PC-9 (cell line): ENCODE measurements around the gene DIPK1B. TPM values are rescaled to one million over a fixed set of nuclear protein-coding genes. Genes with fewer than 3 reads are reported as not detected.

ENCODE experiments used
- BruUV-seq: library from RNA; stranded (reverse); fragments of 400-500 nt; replicated peaks from 2 replicates; lab custom pipeline; 2021; lab: Mats Ljungman, UMichigan
- CTCF ChIA-PET: fragments of 300-600 bp; sonication (Branson Sonifier 250); formaldehyde crosslinking; loops from one replicate; lab custom pipeline; 2022; ENCODE audit warnings: antibody characterized with exemption; lab: Charles Lee
- POLR2A ChIA-PET: fragments of 300-600 bp; sonication (Branson Sonifier 250); formaldehyde crosslinking; loops from one replicate; lab custom pipeline; 2022; ENCODE audit warnings: antibody characterized with exemption; ENCODE audit not compliant: unreplicated experiment; lab: Charles Lee
- DNase-seq, 2 experiments: peaks; one replicate each; pipeline versions ENCODE4 v3.0.0 to v3.0.0-alpha.2; 2015 to 2022; ENCODE audit warnings: mixed read lengths in 1 of 2
- H2AFZ ChIP-seq: fragments of 200-600 bp; sonication (generic); 2 replicates; pipeline ENCODE4 v1.8.1; 2017; ENCODE audit warnings: antibody characterized with exemption
- H3F3A ChIP-seq: fragments of 200-600 bp; sonication (generic); 2 replicates; pipeline ENCODE4 v1.8.1; 2017; ENCODE audit warnings: antibody characterized with exemption, mild to moderate bottlenecking, low read depth; ENCODE audit not compliant: insufficient read depth
- H3K27ac ChIP-seq: fragments of 200-600 bp; sonication (generic); 2 replicates; pipeline ENCODE4 v1.6.1; 2016; ENCODE audit warnings: mixed run types
- H3K27me3 ChIP-seq: fragments of 200-600 bp; sonication (generic); 2 replicates; pipeline ENCODE4 v1.6.1; 2016; ENCODE audit warnings: low read depth, mixed run types; ENCODE audit not compliant: insufficient read depth
- H3K36me3 ChIP-seq: fragments of 200-600 bp; sonication (generic); 2 replicates; pipeline ENCODE4 v1.6.1; 2016; ENCODE audit warnings: low read depth, mixed run types
- H3K4me1 ChIP-seq: fragments of 200-600 bp; sonication (generic); replicated peaks from 2 replicates; pipeline ENCODE4 v1.6.1; 2016; ENCODE audit warnings: mixed run types; ENCODE audit not compliant: insufficient read depth
- H3K4me2 ChIP-seq: fragments of 200-600 bp; sonication (generic); 2 replicates; pipeline ENCODE4 v1.6.1; 2017; ENCODE audit warnings: mixed run types
- H3K4me3 ChIP-seq: fragments of 200-600 bp; sonication (generic); 2 replicates; pipeline ENCODE4 v1.6.1; 2016; ENCODE audit warnings: mixed run types
- H3K79me2 ChIP-seq: fragments of 200-600 bp; sonication (generic); 2 replicates; pipeline ENCODE4 v1.6.1; 2017; ENCODE audit warnings: low read depth, mixed run types
- H3K9me2 ChIP-seq: fragments of 200-600 bp; sonication (generic); 2 replicates; pipeline ENCODE4 v1.8.1; 2017; ENCODE audit warnings: mild to moderate bottlenecking; ENCODE audit not compliant: insufficient read depth
- H3K9me3 ChIP-seq: fragments of 200-600 bp; sonication (generic); 2 replicates; pipeline ENCODE4 v1.8.1; 2016; ENCODE audit warnings: low read depth; ENCODE audit not compliant: insufficient read depth
- H4K20me1 ChIP-seq: fragments of 200-600 bp; sonication (generic); 2 replicates; pipeline ENCODE4 v1.8.1; 2017; ENCODE audit not compliant: insufficient read depth
- CTCF ChIP-seq: fragments of 200-600 bp; sonication (generic); conservative IDR thresholded peaks from 2 replicates; pipeline ENCODE4 v1.6.1; 2017; ENCODE audit warnings: mixed run types, antibody characterized with exemption, mild to moderate bottlenecking, moderate library complexity
- EZH2 ChIP-seq: fragments of 200-600 bp; sonication (generic); IDR thresholded peaks from 2 replicates; pipeline ENCODE4 v1.8.0; 2017; ENCODE audit warnings: antibody characterized with exemption, low read depth
- intact Hi-C: fragments of 100-400 bp; cut with micrococcal nuclease; formaldehyde crosslinking; loops from one replicate; pipeline ENCODE4 v1.10.0; 2022; ENCODE audit not compliant: unreplicated experiment
- total RNA-seq: library from RNA; stranded (reverse); gene quantifications from 2 replicates; pipeline ENCODE4 v1.2.3, GENCODE V29; 2021

Gene DIPK1B
- total RNA-seq, 1 experiment from 2014 or later, result 19.0 TPM

- H3K4me1 ChIP-seq, result no peaks in the 10 kb centered on the region
- BruUV-seq, result no TSS peak
- H3F3A ChIP-seq, result peaks cover 11% of the 10 kb centered on the region; the same call in 1 of the 2 replicates
- intact Hi-C loops, result loop anchor here (10.0 kb wide), 1 partner anchor 54 kb away; no protein-coding TSS in a partner anchor
- no peak for DNase-seq
- no peaks in the 10 kb centered on the region for H3K36me3 ChIP-seq
- H3K9me2 ChIP-seq, result no peaks in the 10 kb centered on the region
- H3K79me2 ChIP-seq, result no peaks in the 10 kb centered on the region
- H3K9me3 ChIP-seq, result no peaks in the 10 kb centered on the region
- H3K4me2 ChIP-seq, result no peak overlapping the region
- H3K4me3 ChIP-seq, result no peak overlapping the region
- H3K27ac ChIP-seq, result no peak overlapping the region
- TF ChIP-seq CTCF, result no peak
- TF ChIP-seq EZH2, result no peak
- no peaks in the 10 kb centered on the region; the same call in 1 of the 2 replicates for H4K20me1 ChIP-seq
- POLR2A ChIA-PET, result no interaction called here
- no peak overlapping the region for H2AFZ ChIP-seq
- CTCF ChIA-PET, result interaction anchor here (0.6 to 1.1 kb wide), 4 partner anchors 16 to 283 kb away, joined by 4 to 8 read pairs (median 6); no protein-coding TSS in a partner anchor
- H3K27me3 ChIP-seq, result no peaks in the 10 kb centered on the region
Measured at GRCh38 chr9:136671254-136671614, 41.1 kb upstream of the DIPK1B start.

GRCh38 chr9:136671646-136672430, 40.5 kb upstream of the DIPK1B start:
- ChIA-PET POLR2A (no interaction called here), CTCF (interaction anchor here (0.6 to 1.1 kb wide), 5 partner anchors 15 to 1261 kb away, joined by 3 to 8 read pairs (median 4); no protein-coding TSS in a partner anchor)
- H4K20me1 ChIP-seq, result no peaks in the 10 kb centered on the region; the same call in 1 of the 2 replicates

More at GRCh38 chr9:136671646-136672430, 40.5 kb upstream of the DIPK1B start:
- Histone ChIP-seq H3F3A (peaks cover 11% of the 10 kb centered on the region; the same call in 1 of the 2 replicates), H3K79me2 (no peaks in the 10 kb centered on the region), H3K9me3 (no peaks in the 10 kb centered on the region), H3K4me2 (no peak overlapping the region), H3K27me3 (no peaks in the 10 kb centered on the region), H2AFZ (no peak overlapping the region), H3K4me1 (no peaks in the 10 kb centered on the region), H3K27ac (no peak overlapping the region), H3K9me2 (no peaks in the 10 kb centered on the region), H3K4me3 (no peak overlapping the region), H3K36me3 (no peaks in the 10 kb centered on the region)
- TF ChIP-seq CTCF, result peak; percentile 87
- no peak for TF ChIP-seq EZH2
- peak in 1 of 2 experiments; percentile 46 for DNase-seq
- intact Hi-C loops, result loop anchor here (10.0 kb wide), 1 partner anchor 53 kb away; no protein-coding TSS in a partner anchor
- BruUV-seq, result TSS peak; percentile 28
